ENCODE measurements around the gene C3orf22. TPM values are rescaled to one million over a fixed set of nuclear protein-coding genes. Genes with fewer than 3 reads are reported as not detected.

C3orf22 gene
- total RNA-seq (2021) (not detected in 2 replicates), Bru-seq, nascent RNA (percentile 16 among the genes with signal in this experiment), BruChase-seq, experiment 1, labeled RNA remaining after a 2-hour chase (not detected), BruChase-seq, experiment 2, labeled RNA remaining after a 6-hour chase (percentile 8 among the genes with signal in this experiment)
- long read RNA-seq: 0 reads

- no TSS peak for BruUV-seq (replicated peaks)
- POLR2A ChIA-PET (ENCODE audit: unreplicated experiment): no interaction called here
- DNase-seq: no peak
- Histone ChIP-seq H3K27me3 (ENCODE audit: insufficient read depth, low read depth) (peaks cover 17% of the 10 kb centered on the region; the same call in 1 of the 2 replicates), H3K4me2 (no peak within 1 kb of the TSS), H3F3A (ENCODE audit: insufficient read depth, low read depth) (no peaks in the 10 kb centered on the region), H2AFZ (no peak within 1 kb of the TSS), H3K79me2 (ENCODE audit: low read depth) (no peaks in the 10 kb centered on the region), H4K20me1 (ENCODE audit: insufficient read depth) (no peaks in the 10 kb centered on the region), H3K9me3 (ENCODE audit: insufficient read depth, low read depth) (no peaks in the 10 kb centered on the region), H3K36me3 (ENCODE audit: low read depth) (no peaks in the 10 kb centered on the region), H3K9me2 (ENCODE audit: insufficient read depth) (no peaks in the 10 kb centered on the region), H3K4me1 (replicated peaks; ENCODE audit: insufficient read depth) (no peaks in the 10 kb centered on the region), H3K4me3 (no peak within 1 kb of the TSS), H3K27ac (no peak within 1 kb of the TSS)
- CTCF ChIA-PET: interaction anchor here (0.6 kb wide), 1 partner anchor 350 kb away, joined by 3 read pairs; no protein-coding TSS in a partner anchor
- intact Hi-C loops (cut with micrococcal nuclease; ENCODE audit: unreplicated experiment): no loop called here
- TF ChIP-seq EZH2 (IDR thresholded peaks at IDR 0.05; ENCODE audit: low read depth) (no peak), CTCF (conservative IDR thresholded peaks at IDR 0.05) (no peak)
Measured at GRCh38 chr3:126558336-126559071, at the start of gene C3orf22. TSS of gene C3orf22 (minus strand) at chr3:126558932. CDS start at chr3:126553390, 5,542 bp downstream.

GRCh38 chr3:126607214-126607908 lies 48.6 kb upstream of the C3orf22 start:
- H3K79me2 ChIP-seq (ENCODE audit: low read depth): no peaks in the 10 kb centered on the region
- TF ChIP-seq CTCF (conservative IDR thresholded peaks at IDR 0.05) (no peak), EZH2 (IDR thresholded peaks at IDR 0.05; ENCODE audit: low read depth) (no peak)
- no peaks in the 10 kb centered on the region for H4K20me1 ChIP-seq (ENCODE audit: insufficient read depth)
- H3K4me3 ChIP-seq: no peak overlapping the region
- DNase-seq: peak in 1 of 2 experiments; percentile 53
- no peak overlapping the region for H2AFZ ChIP-seq
- BruUV-seq (replicated peaks): no TSS peak
- no peaks in the 10 kb centered on the region for H3K9me2 ChIP-seq (ENCODE audit: insufficient read depth)
- H3K9me3 ChIP-seq (ENCODE audit: insufficient read depth, low read depth): no peaks in the 10 kb centered on the region
- peaks cover 14% of the 10 kb centered on the region for H3K4me1 ChIP-seq (replicated peaks; ENCODE audit: insufficient read depth)
- ChIA-PET POLR2A (ENCODE audit: unreplicated experiment) (interaction anchor here (0.6 kb wide), 1 partner anchor 9 kb away, joined by 3 read pairs; no protein-coding TSS in a partner anchor), CTCF (interaction anchor here (0.6 kb wide), 1 partner anchor 534 kb away, joined by 7 read pairs; no protein-coding TSS in a partner anchor)
- H3K27ac ChIP-seq: peak overlapping the region; percentile 24
- H3K36me3 ChIP-seq (ENCODE audit: low read depth): peaks cover 19% of the 10 kb centered on the region
- intact Hi-C loops (cut with micrococcal nuclease; ENCODE audit: unreplicated experiment): no loop called here
- H3K4me2 ChIP-seq: peak overlapping the region; percentile 29; the same call in 1 of the 2 replicates
- no peaks in the 10 kb centered on the region for H3K27me3 ChIP-seq (ENCODE audit: insufficient read depth, low read depth)
- no peaks in the 10 kb centered on the region for H3F3A ChIP-seq (ENCODE audit: insufficient read depth, low read depth)

GRCh38 chr3:126606001-126606400 lies 47.3 kb upstream of the C3orf22 start:
- no peaks in the 10 kb centered on the region for H3K9me2 ChIP-seq (ENCODE audit: insufficient read depth)
- H3K4me3 ChIP-seq: no peak overlapping the region
- H2AFZ ChIP-seq: no peak overlapping the region
- DNase-seq: no peak
- no TSS peak for BruUV-seq (replicated peaks)
- H4K20me1 ChIP-seq (ENCODE audit: insufficient read depth): no peaks in the 10 kb centered on the region
- H3K27ac ChIP-seq: no peak overlapping the region
- ChIA-PET POLR2A (ENCODE audit: unreplicated experiment) (no interaction called here), CTCF (interaction anchor here (0.7 kb wide), 2 partner anchors 169 to 323 kb away, joined by 3 to 7 read pairs; no protein-coding TSS in a partner anchor)
- H3K79me2 ChIP-seq (ENCODE audit: low read depth): no peaks in the 10 kb centered on the region
- peaks cover 19% of the 10 kb centered on the region for H3K36me3 ChIP-seq (ENCODE audit: low read depth)
- H3F3A ChIP-seq (ENCODE audit: insufficient read depth, low read depth): no peaks in the 10 kb centered on the region
- TF ChIP-seq CTCF (conservative IDR thresholded peaks at IDR 0.05) (no peak), EZH2 (IDR thresholded peaks at IDR 0.05; ENCODE audit: low read depth) (no peak)
- peaks cover 14% of the 10 kb centered on the region for H3K4me1 ChIP-seq (replicated peaks; ENCODE audit: insufficient read depth)
- no peaks in the 10 kb centered on the region for H3K9me3 ChIP-seq (ENCODE audit: insufficient read depth, low read depth)
- no peaks in the 10 kb centered on the region for H3K27me3 ChIP-seq (ENCODE audit: insufficient read depth, low read depth)
- intact Hi-C loops (cut with micrococcal nuclease; ENCODE audit: unreplicated experiment): no loop called here
- no peak overlapping the region for H3K4me2 ChIP-seq
